Mesothelial cell of epicardium (in vitro differentiated cells): ENCODE results near the gene KPNA1. TPM values are rescaled to one million over a fixed set of nuclear protein-coding genes. Genes with fewer than 3 reads are reported as not detected.
A peak's percentile ranks its signal among the peaks of the same experiment; 100 is the strongest.

Experiments used
- DNase-seq, 2 experiments: peaks; one replicate each; pipeline ENCODE4 v3.0.0; 2021; ENCODE audit warnings: low spot score in 2 of 2; ENCODE audit not compliant: unreplicated experiment in 2 of 2
- H3K27ac Mint-ChIP-seq: 2 replicates; pipeline ENCODE4 v1.8.0; 2021; ENCODE audit warnings: mixed read lengths
- H3K27me3 Mint-ChIP-seq: 2 replicates; pipeline ENCODE4 v1.8.0; 2021; ENCODE audit warnings: low read depth, mixed read lengths
- H3K36me3 Mint-ChIP-seq: 2 replicates; pipeline ENCODE4 v1.8.0; 2021; ENCODE audit warnings: mixed read lengths
- H3K4me1 Mint-ChIP-seq: 2 replicates; pipeline ENCODE4 v1.8.0; 2021; ENCODE audit warnings: mixed read lengths
- H3K4me3 Mint-ChIP-seq: 2 replicates; pipeline ENCODE4 v1.8.0; 2021; ENCODE audit warnings: mild to moderate bottlenecking, moderate library complexity, mixed read lengths
- H3K9me3 Mint-ChIP-seq: 2 replicates; pipeline ENCODE4 v1.8.0; 2021; ENCODE audit warnings: mixed read lengths
- CTCF ChIP-seq: fragments of 200-600 bp; sonication (generic); IDR thresholded peaks from one replicate; pipeline ENCODE4 v1.5.0; 2021; ENCODE audit warnings: antibody characterized with exemption; ENCODE audit not compliant: unreplicated experiment
- total RNA-seq: library from RNA; stranded (reverse); gene quantifications from 3 replicates; pipeline ENCODE4 v1.2.1, GENCODE V29; 2021

KPNA1 gene
- total RNA-seq, 1 donor from 2014 or later, result 66.3 TPM

GRCh38 chr3:122415104-122415744 lies 99.5 kb downstream of the KPNA1 start:
- H3K4me1 Mint-ChIP-seq, result peaks cover 36% of the 10 kb centered on the region
- H3K4me3 Mint-ChIP-seq, result peak overlapping the region; percentile 98
- DNase-seq, result peak in 1 of 2 experiments; percentile 43

GRCh38 chr3:122414391-122414790 lies 100.3 kb downstream of the KPNA1 start:
- peak overlapping the region; percentile 98 for H3K4me3 Mint-ChIP-seq

More at GRCh38 chr3:122415104-122415744, 99.5 kb downstream of the KPNA1 start:
- peak overlapping the region; percentile 99 for H3K27ac Mint-ChIP-seq
- H3K27me3 Mint-ChIP-seq, result no peaks in the 10 kb centered on the region
- TF ChIP-seq CTCF, result no peak
- H3K9me3 Mint-ChIP-seq, result no peaks in the 10 kb centered on the region
- H3K36me3 Mint-ChIP-seq, result peaks cover 3% of the 10 kb centered on the region

GRCh38 chr3:122410639-122411038 lies 104.1 kb downstream of the KPNA1 start:
- H3K36me3 Mint-ChIP-seq, result peaks cover 9% of the 10 kb centered on the region
- H3K27ac Mint-ChIP-seq, result no peak overlapping the region
- DNase-seq, result no peak
- no peak overlapping the region for H3K4me3 Mint-ChIP-seq
- H3K27me3 Mint-ChIP-seq, result no peaks in the 10 kb centered on the region
- H3K9me3 Mint-ChIP-seq, result no peaks in the 10 kb centered on the region
- no peak for TF ChIP-seq CTCF
- H3K4me1 Mint-ChIP-seq, result peaks cover 20% of the 10 kb centered on the region

More at GRCh38 chr3:122414391-122414790, 100.3 kb downstream of the KPNA1 start:
- H3K27ac Mint-ChIP-seq, result peak overlapping the region; percentile 99
- no peaks in the 10 kb centered on the region for H3K27me3 Mint-ChIP-seq
- peaks cover 36% of the 10 kb centered on the region for H3K4me1 Mint-ChIP-seq
- no peak for TF ChIP-seq CTCF
- peaks cover 2% of the 10 kb centered on the region for H3K36me3 Mint-ChIP-seq
- DNase-seq, result no peak
- H3K9me3 Mint-ChIP-seq, result no peaks in the 10 kb centered on the region

GRCh38 chr3:122410111-122410510 lies 104.6 kb downstream of the KPNA1 start:
- no peak for TF ChIP-seq CTCF
- H3K4me1 Mint-ChIP-seq, result peaks cover 17% of the 10 kb centered on the region
- H3K9me3 Mint-ChIP-seq, result no peaks in the 10 kb centered on the region
- no peaks in the 10 kb centered on the region for H3K27me3 Mint-ChIP-seq
- no peak for DNase-seq
- H3K4me3 Mint-ChIP-seq, result no peak overlapping the region
- peaks cover 12% of the 10 kb centered on the region for H3K36me3 Mint-ChIP-seq
- H3K27ac Mint-ChIP-seq, result no peak overlapping the region

- Mint-ChIP-seq H3K4me1 (peaks cover 10% of the 10 kb centered on the region), H3K27me3 (no peaks in the 10 kb centered on the region), H3K9me3 (no peaks in the 10 kb centered on the region), H3K36me3 (peaks cover 12% of the 10 kb centered on the region), H3K4me3 (no peak overlapping the region), H3K27ac (no peak overlapping the region)
- no peak for TF ChIP-seq CTCF
- no peak for DNase-seq
These were observed 105.3 kb downstream of the KPNA1 start for GRCh38 chr3:122409446-122409845.
